ENCODE data around the gene EXOC6B. TPM values are rescaled to one million over a fixed set of nuclear protein-coding genes. Genes with fewer than 3 reads are reported as not detected.

Gene EXOC6B
- total RNA-seq, 2 donors from 2014 or later: 16.6 to 36.6 TPM

DNA sequence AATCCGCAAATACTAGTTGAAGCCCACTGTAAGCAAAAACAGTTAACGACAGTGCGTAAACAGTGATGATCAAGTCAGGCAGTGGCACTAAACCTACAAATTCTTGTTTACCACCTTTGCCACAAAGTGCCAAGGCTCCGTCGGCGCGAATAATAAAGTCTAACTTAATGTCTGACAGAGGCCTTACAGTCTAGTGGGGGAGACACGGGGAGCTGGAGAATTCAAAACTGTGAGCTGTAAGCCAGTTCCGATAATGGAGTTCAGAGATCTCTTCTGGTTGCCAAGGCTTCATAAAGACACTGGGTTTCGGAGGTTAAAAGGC lies 284 bp upstream of the EXOC6B start:
- H3K27me3 ChIP-seq (replicated peaks; ENCODE audit: insufficient read depth): no peaks in the 10 kb centered on the region
- H3K9me3 ChIP-seq: no peaks in the 10 kb centered on the region
- no peaks in the 10 kb centered on the region for H3K36me3 ChIP-seq
- DNase-seq (ENCODE audit: low spot score): no peak
- no peaks in the 10 kb centered on the region for H3K4me1 ChIP-seq (replicated peaks)
- intact Hi-C loops (cut with DNase I): no loop called here
- H3K4me3 ChIP-seq: peak overlapping the region; percentile 80 to 81
- 67% methylated on average over 10 of the region's 10 CpGs for WGBS
- peak overlapping the region in 1 of 2 donors; percentile 88 for H3K27ac ChIP-seq
- TF ChIP-seq POLR2AphosphoS5 (IDR thresholded peaks at IDR 0.05): no peak
- TF ChIP-seq, protein P1, sequence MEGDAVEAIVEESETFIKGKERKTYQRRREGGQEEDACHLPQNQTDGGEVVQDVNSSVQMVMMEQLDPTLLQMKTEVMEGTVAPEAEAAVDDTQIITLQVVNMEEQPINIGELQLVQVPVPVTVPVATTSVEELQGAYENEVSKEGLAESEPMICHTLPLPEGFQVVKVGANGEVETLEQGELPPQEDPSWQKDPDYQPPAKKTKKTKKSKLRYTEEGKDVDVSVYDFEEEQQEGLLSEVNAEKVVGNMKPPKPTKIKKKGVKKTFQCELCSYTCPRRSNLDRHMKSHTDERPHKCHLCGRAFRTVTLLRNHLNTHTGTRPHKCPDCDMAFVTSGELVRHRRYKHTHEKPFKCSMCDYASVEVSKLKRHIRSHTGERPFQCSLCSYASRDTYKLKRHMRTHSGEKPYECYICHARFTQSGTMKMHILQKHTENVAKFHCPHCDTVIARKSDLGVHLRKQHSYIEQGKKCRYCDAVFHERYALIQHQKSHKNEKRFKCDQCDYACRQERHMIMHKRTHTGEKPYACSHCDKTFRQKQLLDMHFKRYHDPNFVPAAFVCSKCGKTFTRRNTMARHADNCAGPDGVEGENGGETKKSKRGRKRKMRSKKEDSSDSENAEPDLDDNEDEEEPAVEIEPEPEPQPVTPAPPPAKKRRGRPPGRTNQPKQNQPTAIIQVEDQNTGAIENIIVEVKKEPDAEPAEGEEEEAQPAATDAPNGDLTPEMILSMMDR (IDR thresholded peaks at IDR 0.05): no peak
- no peak for TF ChIP-seq POLR2A (IDR thresholded peaks at IDR 0.05)

DNA sequence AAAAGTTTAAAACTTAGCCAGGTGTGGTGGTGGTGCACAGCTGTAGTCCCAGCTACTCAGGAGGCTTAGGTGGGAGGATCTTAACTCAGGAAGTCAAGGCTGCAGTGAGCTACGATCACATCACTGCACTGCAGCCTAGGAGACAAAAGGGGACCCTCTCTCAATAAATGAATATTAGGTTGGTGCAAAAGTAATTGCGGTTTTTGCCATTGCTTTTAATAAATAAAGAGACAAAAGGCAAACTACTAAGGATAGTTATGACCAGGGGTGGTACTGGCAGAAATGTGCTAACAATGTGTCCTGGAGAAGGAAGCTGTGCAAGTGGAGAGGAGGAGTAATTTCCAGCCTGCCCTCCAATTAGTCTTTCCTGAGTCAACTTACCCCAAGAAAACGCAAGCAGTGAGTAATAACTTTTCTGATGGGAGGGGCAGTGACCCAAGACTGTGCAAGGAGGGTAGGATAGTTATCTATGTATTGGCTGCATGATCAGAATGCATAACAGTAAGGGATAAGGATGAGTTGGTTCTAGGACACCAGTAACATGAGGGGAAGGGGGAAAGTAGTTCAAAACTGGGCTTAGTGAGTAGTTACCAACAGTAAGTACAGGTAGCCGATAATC lies 1.5 kb downstream of the EXOC6B start:
- no peaks in the 10 kb centered on the region for H3K4me1 ChIP-seq (replicated peaks)
- H3K9me3 ChIP-seq: no peaks in the 10 kb centered on the region
- TF ChIP-seq POLR2AphosphoS5 (IDR thresholded peaks at IDR 0.05): no peak
- no peak for TF ChIP-seq POLR2A (IDR thresholded peaks at IDR 0.05)
- TF ChIP-seq, protein P1 (IDR thresholded peaks at IDR 0.05): no peak
- no peaks in the 10 kb centered on the region for H3K36me3 ChIP-seq
- DNase-seq (ENCODE audit: low spot score): no peak
- WGBS: 63% methylated on average over 4 of the region's 4 CpGs
- H3K4me3 ChIP-seq: peak overlapping the region; percentile 80 to 81
- no peaks in the 10 kb centered on the region for H3K27me3 ChIP-seq (replicated peaks; ENCODE audit: insufficient read depth)
- intact Hi-C loops (cut with DNase I): no loop called here
- H3K27ac ChIP-seq: no peak overlapping the region

DNA sequence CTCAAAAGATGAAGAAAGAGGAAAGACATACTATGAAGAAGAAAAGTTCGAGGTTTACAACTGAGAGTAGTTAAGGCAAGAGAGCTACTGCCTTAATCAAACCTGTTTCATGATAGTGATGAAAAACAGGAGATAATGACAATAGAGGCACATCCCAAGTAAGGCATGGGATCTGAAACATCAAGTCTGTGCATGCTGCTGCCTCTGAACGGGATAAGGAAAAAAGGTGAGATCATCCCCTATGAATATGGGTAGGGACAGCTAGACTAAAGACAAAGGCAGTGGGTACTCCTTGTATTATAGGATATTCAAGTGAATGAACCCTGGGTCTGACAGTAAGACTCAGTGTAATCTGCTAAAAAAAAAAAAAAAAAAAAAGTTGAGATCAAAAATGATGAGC lies 3.0 kb downstream of the EXOC6B start:
- no peaks in the 10 kb centered on the region for H3K4me1 ChIP-seq (replicated peaks)
- H3K4me3 ChIP-seq: no peak overlapping the region
- intact Hi-C loops (cut with DNase I): no loop called here
- WGBS: 44% methylated on average over 2 of the region's 2 CpGs
- no peaks in the 10 kb centered on the region for H3K27me3 ChIP-seq (replicated peaks; ENCODE audit: insufficient read depth)
- no peaks in the 10 kb centered on the region for H3K9me3 ChIP-seq
- no peak for DNase-seq (ENCODE audit: low spot score)
- H3K36me3 ChIP-seq: no peaks in the 10 kb centered on the region
- TF ChIP-seq POLR2A (IDR thresholded peaks at IDR 0.05) (no peak), POLR2AphosphoS5 (IDR thresholded peaks at IDR 0.05) (no peak)
- TF ChIP-seq, protein P1 (IDR thresholded peaks at IDR 0.05): no peak
- H3K27ac ChIP-seq: no peak overlapping the region

DNA sequence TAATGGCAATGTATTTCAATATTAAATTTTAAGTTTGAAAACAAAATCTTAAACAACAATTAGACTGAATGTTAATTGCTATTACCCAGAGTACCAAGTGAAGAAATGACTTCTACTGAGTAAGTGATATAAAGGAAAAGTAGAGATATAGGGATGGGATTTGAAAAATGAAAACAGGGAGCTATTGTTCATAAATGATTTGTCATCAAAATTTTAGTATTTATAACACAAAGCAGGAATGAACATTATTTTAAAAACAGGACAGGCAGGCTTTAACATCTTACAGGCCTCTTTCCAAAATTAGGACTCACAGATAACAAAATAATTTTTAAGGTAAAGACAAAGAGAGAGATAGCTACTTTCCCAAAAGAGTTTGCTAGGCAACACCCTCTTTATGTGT lies 3.9 kb downstream of the EXOC6B start:
- intact Hi-C loops (cut with DNase I): no loop called here
- TF ChIP-seq POLR2AphosphoS5 (IDR thresholded peaks at IDR 0.05): no peak
- TF ChIP-seq, protein P1 (IDR thresholded peaks at IDR 0.05): no peak
- DNase-seq (ENCODE audit: low spot score): no peak
- no peaks in the 10 kb centered on the region for H3K4me1 ChIP-seq (replicated peaks)
- H3K27ac ChIP-seq: no peak overlapping the region
- H3K27me3 ChIP-seq (replicated peaks; ENCODE audit: insufficient read depth): no peaks in the 10 kb centered on the region
- no peaks in the 10 kb centered on the region for H3K36me3 ChIP-seq
- no peak overlapping the region for H3K4me3 ChIP-seq
- no peaks in the 10 kb centered on the region for H3K9me3 ChIP-seq

DNA sequence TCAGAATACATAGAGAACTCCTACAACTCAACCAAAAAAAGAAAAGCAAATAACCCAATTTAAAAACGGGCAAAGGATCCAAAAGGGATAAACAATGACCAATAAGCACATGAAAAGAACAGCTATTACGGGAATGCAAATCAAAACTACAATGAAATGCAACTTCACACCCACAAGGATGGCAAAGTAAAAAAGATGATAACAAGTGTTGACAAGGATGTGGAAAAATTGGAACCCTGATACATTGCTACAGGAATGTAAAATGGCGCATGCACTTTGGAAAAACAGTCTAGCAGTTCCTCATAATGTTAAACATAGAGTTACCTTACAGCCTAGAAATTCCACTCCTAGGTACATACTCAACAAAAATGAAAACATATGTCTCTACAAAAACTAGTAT lies 4.7 kb downstream of the EXOC6B start:
- H3K27me3 ChIP-seq (replicated peaks; ENCODE audit: insufficient read depth): no peaks in the 10 kb centered on the region
- H3K4me3 ChIP-seq: no peak overlapping the region
- 86% methylated on average over 3 of the region's 3 CpGs for WGBS
- H3K36me3 ChIP-seq: no peaks in the 10 kb centered on the region
- TF ChIP-seq POLR2AphosphoS5 (IDR thresholded peaks at IDR 0.05) (no peak), POLR2A (IDR thresholded peaks at IDR 0.05) (no peak)
- TF ChIP-seq, protein P1 (IDR thresholded peaks at IDR 0.05): no peak
- no peaks in the 10 kb centered on the region for H3K9me3 ChIP-seq
- DNase-seq (ENCODE audit: low spot score): no peak
- no peak overlapping the region for H3K27ac ChIP-seq
- H3K4me1 ChIP-seq (replicated peaks): no peaks in the 10 kb centered on the region
- intact Hi-C loops (cut with DNase I): no loop called here

Measured in prostate gland (tissue), 2 donors.